ENCODE measurements around the gene IDH2.

DNA sequence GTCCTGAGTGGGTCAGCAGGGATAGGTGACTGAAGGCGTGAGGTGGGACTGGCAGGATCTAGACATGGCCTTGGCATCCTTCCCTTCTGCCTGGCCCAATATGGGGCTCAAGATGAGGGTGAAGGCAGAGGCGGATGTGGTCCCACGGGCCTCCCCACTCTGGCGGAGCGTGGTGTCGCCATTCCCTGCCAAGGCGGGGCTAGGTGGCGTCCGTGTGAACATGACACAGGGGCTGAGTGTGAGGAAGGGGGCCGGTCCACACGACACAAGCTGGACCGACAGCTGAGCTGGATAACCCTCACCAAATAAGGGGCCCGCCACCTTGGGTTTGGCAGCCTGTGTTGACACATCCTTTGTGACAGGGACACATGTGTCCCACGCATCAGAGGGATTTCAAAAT, 58.1 kb downstream of the IDH2 start:
- TF ChIP-seq, protein P1, sequence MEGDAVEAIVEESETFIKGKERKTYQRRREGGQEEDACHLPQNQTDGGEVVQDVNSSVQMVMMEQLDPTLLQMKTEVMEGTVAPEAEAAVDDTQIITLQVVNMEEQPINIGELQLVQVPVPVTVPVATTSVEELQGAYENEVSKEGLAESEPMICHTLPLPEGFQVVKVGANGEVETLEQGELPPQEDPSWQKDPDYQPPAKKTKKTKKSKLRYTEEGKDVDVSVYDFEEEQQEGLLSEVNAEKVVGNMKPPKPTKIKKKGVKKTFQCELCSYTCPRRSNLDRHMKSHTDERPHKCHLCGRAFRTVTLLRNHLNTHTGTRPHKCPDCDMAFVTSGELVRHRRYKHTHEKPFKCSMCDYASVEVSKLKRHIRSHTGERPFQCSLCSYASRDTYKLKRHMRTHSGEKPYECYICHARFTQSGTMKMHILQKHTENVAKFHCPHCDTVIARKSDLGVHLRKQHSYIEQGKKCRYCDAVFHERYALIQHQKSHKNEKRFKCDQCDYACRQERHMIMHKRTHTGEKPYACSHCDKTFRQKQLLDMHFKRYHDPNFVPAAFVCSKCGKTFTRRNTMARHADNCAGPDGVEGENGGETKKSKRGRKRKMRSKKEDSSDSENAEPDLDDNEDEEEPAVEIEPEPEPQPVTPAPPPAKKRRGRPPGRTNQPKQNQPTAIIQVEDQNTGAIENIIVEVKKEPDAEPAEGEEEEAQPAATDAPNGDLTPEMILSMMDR (IDR thresholded peaks at IDR 0.05 in 2 of 3, conservative IDR thresholded peaks at IDR 0.05 in 1 of 3; ENCODE audit: control insufficient read depth in 2 of 3, extremely low read depth in 1 of 3, insufficient read depth in 1 of 3, low read depth in 3 of 3, low read length in 3 of 3), result no peak
- TF ChIP-seq POLR2AphosphoS5 (IDR thresholded peaks at IDR 0.05; ENCODE audit: low read length), result no peak
- no peak for TF ChIP-seq KAT2A (conservative IDR thresholded peaks at IDR 0.05; ENCODE audit: control insufficient read depth, low read depth, low read length)
- TF ChIP-seq SMAD1 (IDR thresholded peaks at IDR 0.05; ENCODE audit: low read depth, partially characterized antibody), result no peak
- no peak for TF ChIP-seq ETV6 (conservative IDR thresholded peaks at IDR 0.05 in 1 of 2, IDR thresholded peaks at IDR 0.05 in 1 of 2; ENCODE audit: borderline replicate concordance in 1 of 2, low read depth in 1 of 2)
- no peak for TF ChIP-seq RAD21 (IDR thresholded peaks at IDR 0.05; ENCODE audit: insufficient read depth, low read depth, low read length)
- no peak for TF ChIP-seq SP1 (IDR thresholded peaks at IDR 0.05; ENCODE audit: low read depth, low read length)
- no peak for TF ChIP-seq TCF7 (IDR thresholded peaks at IDR 0.05; ENCODE audit: borderline replicate concordance)
- TF ChIP-seq FOXM1 (IDR thresholded peaks at IDR 0.05; ENCODE audit: low read depth, low read length), result no peak

Data from GM12878 (cell line).